SW 1271 (cell line): Measurements from ENCODE around the gene LRP1B.
"Not testable (repeated sequence)": the region's sequence is repeated elsewhere in the genome, so short reads cannot be mapped to it uniquely, and the experiment has no call there.

ENCODE experiments used
- DNase-seq, 2 experiments: peaks; one replicate each; lab custom pipeline; 2025; lab: John Stamatoyannopoulos, UW

LRP1B gene

GRCh38 chr2:140344266-140344665 is 1786.5 kb downstream of the LRP1B start:
- not testable (repeated sequence) for DNase-seq

GRCh38 chr2:140338795-140339194 is 1792.0 kb downstream of the LRP1B start:
- DNase-seq, result no peak

- no peak for DNase-seq
Measured at GRCh38 chr2:140337061-140337460, 1793.8 kb downstream of the LRP1B start.

- no peak for DNase-seq
Measured at GRCh38 chr2:140316345-140316744, 1814.5 kb downstream of the LRP1B start.

GRCh38 chr2:140311905-140312304 is 1818.9 kb downstream of the LRP1B start:
- DNase-seq, result no peak

- no peak for DNase-seq
Measured at GRCh38 chr2:140308706-140309105, 1822.1 kb downstream of the LRP1B start.

- no peak for DNase-seq
Measured at GRCh38 chr2:140307532-140307931, 1823.3 kb downstream of the LRP1B start.

- no peak for DNase-seq
Measured at GRCh38 chr2:140295767-140296166, 1835.0 kb downstream of the LRP1B start.

GRCh38 chr2:140288726-140289125 is 1842.1 kb downstream of the LRP1B start:
- DNase-seq, result no peak

- no peak for DNase-seq
Measured at GRCh38 chr2:140288213-140288612, 1842.6 kb downstream of the LRP1B start.

- DNase-seq, result no peak
Measured at GRCh38 chr2:140286377-140286776, 1844.4 kb downstream of the LRP1B start.

- not testable (repeated sequence) for DNase-seq
Measured at GRCh38 chr2:140277344-140277743, 1853.5 kb downstream of the LRP1B start.

- no peak for DNase-seq
Measured at GRCh38 chr2:140276661-140277060, 1854.2 kb downstream of the LRP1B start.

- DNase-seq, result no peak
Measured at GRCh38 chr2:140275427-140275826, 1855.4 kb downstream of the LRP1B start.

- no peak for DNase-seq
Measured at GRCh38 chr2:140274891-140275290, 1855.9 kb downstream of the LRP1B start.

GRCh38 chr2:140273958-140274357 is 1856.9 kb downstream of the LRP1B start:
- no peak for DNase-seq

GRCh38 chr2:140273408-140273807 is 1857.4 kb downstream of the LRP1B start:
- DNase-seq, result no peak

GRCh38 chr2:140270224-140270623 is 1860.6 kb downstream of the LRP1B start:
- DNase-seq, result no peak

- DNase-seq, result no peak
Measured at GRCh38 chr2:140269000-140269399, 1861.8 kb downstream of the LRP1B start.

- DNase-seq, result no peak
Measured at GRCh38 chr2:140262908-140263307, 1867.9 kb downstream of the LRP1B start.

GRCh38 chr2:140257692-140258300 is 1873.0 kb downstream of the LRP1B start:
- no peak for DNase-seq

GRCh38 chr2:140256080-140256479 is 1874.7 kb downstream of the LRP1B start:
- no peak for DNase-seq

GRCh38 chr2:140249821-140250220 is 1881.0 kb downstream of the LRP1B start:
- DNase-seq, result no peak

GRCh38 chr2:140248623-140249022 is 1882.2 kb downstream of the LRP1B start:
- DNase-seq, result no peak
